PC-3 (cell line): ENCODE data around the gene MRPS25. TPM values are rescaled to one million over a fixed set of nuclear protein-coding genes. Genes with fewer than 3 reads are reported as not detected.

Source experiments
- ATAC-seq: fragments of 200-7000 bp; cut with Tn5 transposase; 2 replicates; pipeline ENCODE4 v1.9.1; 2020; ENCODE audit warnings: mild to moderate bottlenecking, moderate library complexity
- BruUV-seq: library from RNA; stranded (reverse); fragments of 400-500 nt; replicated peaks from 2 replicates; lab custom pipeline; 2021; lab: Mats Ljungman, UMichigan
- CTCF ChIA-PET: fragments of 300-600 bp; sonication (Branson Sonifier 250); formaldehyde crosslinking; loops from one replicate; lab custom pipeline; 2022; ENCODE audit warnings: antibody characterized with exemption; lab: Charles Lee
- POLR2A ChIA-PET: fragments of 300-600 bp; sonication (Branson Sonifier 250); formaldehyde crosslinking; loops from one replicate; lab custom pipeline; 2022; ENCODE audit warnings: antibody characterized with exemption; ENCODE audit not compliant: unreplicated experiment; lab: Charles Lee
- DNase-seq: peaks from one replicate; pipeline ENCODE4 v3.0.0-alpha.2; 2015
- H2AFZ ChIP-seq: fragments of 300-600 bp; sonication (generic); 2 replicates; pipeline ENCODE4 v1.6.0; 2016; ENCODE audit warnings: antibody characterized with exemption, low read length
- H3F3A ChIP-seq: fragments of 300-600 bp; sonication (generic); one replicate; pipeline ENCODE4 v1.6.0; 2017; ENCODE audit warnings: antibody characterized with exemption, low read length, control low read depth, mild to moderate bottlenecking; ENCODE audit not compliant: unreplicated experiment
- H3K27ac ChIP-seq: fragments of 300-600 bp; sonication (generic); 2 replicates; pipeline ENCODE4 v1.5.1; 2016; ENCODE audit warnings: mild to moderate bottlenecking, low read length
- H3K27me3 ChIP-seq: fragments of 300-600 bp; sonication (generic); 2 replicates; pipeline ENCODE4 v1.6.1; 2016; ENCODE audit warnings: low read length, mixed read lengths
- H3K36me3 ChIP-seq: fragments of 300-600 bp; sonication (generic); 2 replicates; pipeline ENCODE4 v1.6.1; 2016; ENCODE audit warnings: low read depth, mixed run types, low read length, mixed read lengths
- H3K4me1 ChIP-seq: fragments of 300-600 bp; sonication (generic); 2 replicates; pipeline ENCODE4 v1.5.1; 2016; ENCODE audit warnings: low read length; ENCODE audit not compliant: insufficient read depth
- H3K4me2 ChIP-seq: fragments of 300-600 bp; sonication (generic); 2 replicates; pipeline ENCODE4 v1.6.0; 2016; ENCODE audit warnings: low read length
- H3K4me3 ChIP-seq: fragments of 300-600 bp; sonication (generic); 2 replicates; pipeline ENCODE4 v1.5.1; 2016; ENCODE audit warnings: mild to moderate bottlenecking, low read length, mixed read lengths
- H3K79me2 ChIP-seq: fragments of 300-600 bp; sonication (generic); 2 replicates; pipeline ENCODE4 v1.6.1; 2017; ENCODE audit warnings: low read length, mixed read lengths
- H3K9ac ChIP-seq: fragments of 300-600 bp; sonication (generic); 2 replicates; pipeline ENCODE4 v1.6.0; 2016; ENCODE audit warnings: mild to moderate bottlenecking, low read length
- H3K9me2 ChIP-seq: fragments of 300-600 bp; sonication (generic); replicated peaks from 2 replicates; pipeline ENCODE4 v1.6.1; 2016; ENCODE audit warnings: mixed run types, low read length, mixed read lengths
- H3K9me3 ChIP-seq: fragments of 300-600 bp; sonication (generic); 2 replicates; pipeline ENCODE4 v1.6.1; 2016; ENCODE audit warnings: low read length, mixed read lengths
- H4K20me1 ChIP-seq: fragments of 300-600 bp; sonication (generic); 2 replicates; pipeline ENCODE4 v1.6.1; 2016; ENCODE audit warnings: low read length, mixed read lengths
- EZH2 ChIP-seq: fragments of 300-600 bp; sonication (generic); IDR thresholded peaks from one replicate; pipeline ENCODE4 v1.6.1; 2017; ENCODE audit warnings: antibody characterized with exemption, mild to moderate bottlenecking, low read length; ENCODE audit not compliant: unreplicated experiment
- EZH2phosphoT487 ChIP-seq: fragments of 300-600 bp; sonication (generic); IDR thresholded peaks from 2 replicates; pipeline ENCODE4 v1.6.1; 2018; ENCODE audit warnings: mild to moderate bottlenecking, antibody characterized with exemption, low read length, borderline replicate concordance
- intact Hi-C: fragments of 100-400 bp; cut with micrococcal nuclease; formaldehyde crosslinking; loops from 2 replicates; pipeline ENCODE4 v1.9.0; 2023
- total RNA-seq: library from RNA; depleted of rRNA; stranded (reverse); fragments of >200 nt; gene quantifications from 2 replicates; pipeline ENCODE4 v1.2.3, GENCODE V29; 2014
- TF ChIP-seq, protein P1 (sequence below): fragments of 300-600 bp; sonication (generic); conservative IDR thresholded peaks from 2 replicates; pipeline ENCODE4 v1.5.1; 2017; ENCODE audit warnings: antibody characterized with exemption, low read depth, mild to moderate bottlenecking, low read length

The MRPS25 gene
- total RNA-seq, 1 experiment from 2014 or later, result 42.9 TPM

DNA sequence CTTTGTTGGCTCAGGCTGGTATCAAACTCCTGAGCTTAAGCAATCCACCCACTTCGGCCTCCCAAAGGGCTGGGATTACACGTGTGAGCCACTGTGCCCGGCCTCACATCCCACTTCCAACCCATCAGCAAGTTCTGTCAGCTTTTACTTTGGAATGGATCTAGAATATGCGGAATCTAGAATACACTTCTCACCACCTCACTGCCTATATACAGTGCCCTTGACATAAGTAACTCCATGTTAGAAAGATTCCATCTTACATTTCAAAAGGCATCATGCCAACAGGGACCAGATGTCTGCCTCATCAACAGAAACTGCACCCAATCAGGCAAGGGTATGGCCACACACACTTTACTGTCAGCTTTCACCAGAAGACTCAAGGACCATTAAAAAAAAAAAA is 43.8 kb upstream of the MRPS25 start:
- no peak for DNase-seq
- POLR2A ChIA-PET, result no interaction called here
- ATAC-seq, result no peak

DNA sequence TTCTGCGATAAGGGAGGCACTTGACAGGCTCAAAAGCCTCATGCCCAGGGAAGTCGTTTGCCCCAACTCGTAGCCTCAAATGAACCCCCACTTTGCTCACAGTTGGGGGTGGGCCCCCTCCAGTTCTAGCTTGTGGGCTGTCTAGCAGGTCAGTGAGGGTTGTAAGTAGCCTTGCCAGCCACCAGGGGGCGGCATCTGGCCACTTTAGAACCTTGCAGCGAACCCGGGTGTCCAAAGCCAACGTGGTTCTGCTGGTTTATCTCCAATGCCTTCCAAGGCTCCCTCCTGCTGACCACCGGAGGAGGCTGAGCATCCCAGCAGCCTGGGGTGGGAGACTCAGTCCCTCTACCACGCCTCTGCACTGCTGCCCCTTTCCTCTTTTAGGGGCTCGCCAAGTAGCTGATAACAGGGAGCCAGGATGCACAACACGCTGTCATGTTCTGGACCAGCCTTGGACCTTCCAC is 43.0 kb upstream of the MRPS25 start:
- H3K27ac ChIP-seq, result no peak overlapping the region
- H3K9ac ChIP-seq, result no peak overlapping the region
- POLR2A ChIA-PET, result no interaction called here
- H3K4me2 ChIP-seq, result peak overlapping the region; percentile 35; the same call in 1 of the 2 replicates
- TF ChIP-seq EZH2 (no peak), EZH2phosphoT487 (no peak)
- TF ChIP-seq, protein P1, sequence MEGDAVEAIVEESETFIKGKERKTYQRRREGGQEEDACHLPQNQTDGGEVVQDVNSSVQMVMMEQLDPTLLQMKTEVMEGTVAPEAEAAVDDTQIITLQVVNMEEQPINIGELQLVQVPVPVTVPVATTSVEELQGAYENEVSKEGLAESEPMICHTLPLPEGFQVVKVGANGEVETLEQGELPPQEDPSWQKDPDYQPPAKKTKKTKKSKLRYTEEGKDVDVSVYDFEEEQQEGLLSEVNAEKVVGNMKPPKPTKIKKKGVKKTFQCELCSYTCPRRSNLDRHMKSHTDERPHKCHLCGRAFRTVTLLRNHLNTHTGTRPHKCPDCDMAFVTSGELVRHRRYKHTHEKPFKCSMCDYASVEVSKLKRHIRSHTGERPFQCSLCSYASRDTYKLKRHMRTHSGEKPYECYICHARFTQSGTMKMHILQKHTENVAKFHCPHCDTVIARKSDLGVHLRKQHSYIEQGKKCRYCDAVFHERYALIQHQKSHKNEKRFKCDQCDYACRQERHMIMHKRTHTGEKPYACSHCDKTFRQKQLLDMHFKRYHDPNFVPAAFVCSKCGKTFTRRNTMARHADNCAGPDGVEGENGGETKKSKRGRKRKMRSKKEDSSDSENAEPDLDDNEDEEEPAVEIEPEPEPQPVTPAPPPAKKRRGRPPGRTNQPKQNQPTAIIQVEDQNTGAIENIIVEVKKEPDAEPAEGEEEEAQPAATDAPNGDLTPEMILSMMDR, result peak; percentile 92
- H3K9me3 ChIP-seq, result no peaks in the 10 kb centered on the region
- no peaks in the 10 kb centered on the region for H3F3A ChIP-seq
- peak overlapping the region; percentile 54; the same call in 1 of the 2 replicates for H2AFZ ChIP-seq
- peaks cover under 1% of the 10 kb centered on the region; the same call in 1 of the 2 replicates for H3K4me1 ChIP-seq
- H4K20me1 ChIP-seq, result no peaks in the 10 kb centered on the region
- DNase-seq (peak; percentile 78), ATAC-seq (peak; percentile 94)
- no peaks in the 10 kb centered on the region for H3K36me3 ChIP-seq
- CTCF ChIA-PET, result interaction anchor here (0.6 to 1.0 kb wide), 3 partner anchors 97 to 160 kb away, joined by 3 to 5 read pairs (median 3); partner anchors contain the start of gene CAPN7
- no peaks in the 10 kb centered on the region for H3K79me2 ChIP-seq
- intact Hi-C loops, result loop anchor here (1.0 to 5.0 kb wide), 5 partner anchors 99 to 449 kb away; partner anchors contain the start of gene CAPN7
- H3K27me3 ChIP-seq, result no peaks in the 10 kb centered on the region
- H3K4me3 ChIP-seq, result no peak overlapping the region
- BruUV-seq, result no TSS peak
- H3K9me2 ChIP-seq, result no peaks in the 10 kb centered on the region

More for the DNA sequence above, 43.8 kb upstream of the MRPS25 start:
- no peak overlapping the region for H3K4me2 ChIP-seq
- CTCF ChIA-PET, result interaction anchor here (0.6 kb wide), 1 partner anchor 77 kb away, joined by 3 read pairs; no protein-coding TSS in a partner anchor
- no peak overlapping the region for H2AFZ ChIP-seq
- intact Hi-C loops, result loop anchor here (1.0 to 5.0 kb wide), 5 partner anchors 98 to 448 kb away; partner anchors contain the start of gene CAPN7
- H3K27me3 ChIP-seq, result no peaks in the 10 kb centered on the region
- no peaks in the 10 kb centered on the region for H3K9me3 ChIP-seq
- no TSS peak for BruUV-seq
- H3K9me2 ChIP-seq, result no peaks in the 10 kb centered on the region
- TF ChIP-seq EZH2phosphoT487 (no peak), EZH2 (no peak)
- TF ChIP-seq, protein P1, result no peak
- no peak overlapping the region for H3K4me3 ChIP-seq
- H3K9ac ChIP-seq, result no peak overlapping the region
- H3K4me1 ChIP-seq, result no peaks in the 10 kb centered on the region
- no peak overlapping the region for H3K27ac ChIP-seq
- H4K20me1 ChIP-seq, result no peaks in the 10 kb centered on the region
- no peaks in the 10 kb centered on the region for H3F3A ChIP-seq
- H3K79me2 ChIP-seq, result no peaks in the 10 kb centered on the region
- no peaks in the 10 kb centered on the region for H3K36me3 ChIP-seq
